HL-60/S4 treated with phorbol 12-myristate 13-acetate at 8.2 ng/mL for 4 days and 3 days (cell line): ENCODE results near the gene LIPC.

ENCODE experiments used
- in situ Hi-C: fragments of 300-500 bp; cut with MboI; formaldehyde crosslinking; loops from 2 replicates; pipeline ENCODE4 v1.15.0; 2022; ENCODE audit warnings: low sequenced_read_pairs

LIPC gene

GRCh38 chr15:58490888-58491473 is 59.2 kb downstream of the LIPC start:
- in situ Hi-C loops = no loop called here

GRCh38 chr15:58491499-58492202 is 59.9 kb downstream of the LIPC start:
- in situ Hi-C loops = no loop called here

GRCh38 chr15:58492661-58493397 is 61.0 kb downstream of the LIPC start:
- in situ Hi-C loops = no loop called here

- in situ Hi-C loops = no loop called here
Measured at GRCh38 chr15:58494567-58494966, 62.8 kb downstream of the LIPC start.

- in situ Hi-C loops = no loop called here
Measured at GRCh38 chr15:58495891-58496408, 64.2 kb downstream of the LIPC start.

- in situ Hi-C loops = no loop called here
Measured at GRCh38 chr15:58497046-58497785, 65.4 kb downstream of the LIPC start.

- in situ Hi-C loops = no loop called here
Measured at GRCh38 chr15:58498821-58499580, 67.2 kb downstream of the LIPC start.

- in situ Hi-C loops = no loop called here
Measured at GRCh38 chr15:58501006-58501405, 69.2 kb downstream of the LIPC start.

GRCh38 chr15:58501636-58502188 is 69.9 kb downstream of the LIPC start:
- in situ Hi-C loops = no loop called here

- in situ Hi-C loops = no loop called here
Measured at GRCh38 chr15:58503139-58504027, 71.6 kb downstream of the LIPC start.

GRCh38 chr15:58504674-58505234 is 73.0 kb downstream of the LIPC start:
- in situ Hi-C loops = no loop called here

GRCh38 chr15:58505581-58505980 is 73.8 kb downstream of the LIPC start:
- in situ Hi-C loops = no loop called here

- in situ Hi-C loops = no loop called here
Measured at GRCh38 chr15:58506064-58506490, 74.3 kb downstream of the LIPC start.

GRCh38 chr15:58506783-58507668 is 75.2 kb downstream of the LIPC start:
- in situ Hi-C loops = no loop called here

GRCh38 chr15:58509556-58509955 is 77.8 kb downstream of the LIPC start:
- in situ Hi-C loops = no loop called here

- in situ Hi-C loops = no loop called here
Measured at GRCh38 chr15:58510715-58511598, 79.2 kb downstream of the LIPC start.

- in situ Hi-C loops = no loop called here
Measured at GRCh38 chr15:58511599-58511987, 79.8 kb downstream of the LIPC start.
